Measurements from ENCODE around the gene STAM.

Gene STAM

DNA sequence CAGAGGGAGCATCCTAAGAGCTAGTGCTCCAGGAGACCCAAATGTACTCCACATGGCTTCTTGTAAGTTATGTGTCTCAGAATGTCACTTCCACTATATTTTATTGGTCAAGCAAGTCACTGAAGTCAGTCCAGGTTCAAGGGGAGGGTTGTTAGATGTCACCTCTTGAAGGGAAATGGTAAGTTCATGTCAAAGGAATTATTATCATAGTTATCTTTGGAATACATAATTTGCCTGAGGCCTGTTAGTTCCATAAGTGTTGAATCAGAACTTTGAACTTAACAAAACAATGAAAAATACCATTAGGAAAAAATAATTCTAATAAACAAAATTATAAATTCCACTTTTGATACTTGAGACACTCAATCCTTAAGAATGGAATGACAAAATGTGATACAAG, 30.6 kb downstream of the STAM start:
- TF ChIP-seq CTCF (IDR thresholded peaks at IDR 0.05; ENCODE audit: low read length) (no peak), EZH2 (optimal IDR thresholded peaks at IDR 0.05; ENCODE audit: low read depth, low read length) (no peak), EZH2phosphoT487 (IDR thresholded peaks at IDR 0.05; ENCODE audit: low read length) (no peak)
- no peak for DNase-seq
- Histone ChIP-seq H2AFZ (ENCODE audit: low read length) (no peak overlapping the region), H4K20me1 (ENCODE audit: insufficient read depth, low read length) (no peaks in the 10 kb centered on the region), H3K27me3 (replicated peaks; ENCODE audit: insufficient read depth, low read length) (no peaks in the 10 kb centered on the region), H3K9me3 (replicated peaks; ENCODE audit: insufficient read depth, low read length) (no peaks in the 10 kb centered on the region), H3K9me2 (replicated peaks; ENCODE audit: insufficient read depth, low read length) (no peaks in the 10 kb centered on the region), H3K36me3 (replicated peaks; ENCODE audit: insufficient read depth, low read length) (no peaks in the 10 kb centered on the region), H3K4me1 (ENCODE audit: low read length) (no peaks in the 10 kb centered on the region), H3K9ac (ENCODE audit: low read length) (no peak overlapping the region), H3K4me2 (ENCODE audit: low read depth, low read length) (no peak overlapping the region), H3K4me3 (ENCODE audit: low read length) (no peak overlapping the region), H3K79me2 (ENCODE audit: low read length) (peaks cover 31% of the 10 kb centered on the region), H3K27ac (ENCODE audit: low read length) (no peak overlapping the region), H3F3A (ENCODE audit: insufficient read depth, low read length) (no peaks in the 10 kb centered on the region)

DNA sequence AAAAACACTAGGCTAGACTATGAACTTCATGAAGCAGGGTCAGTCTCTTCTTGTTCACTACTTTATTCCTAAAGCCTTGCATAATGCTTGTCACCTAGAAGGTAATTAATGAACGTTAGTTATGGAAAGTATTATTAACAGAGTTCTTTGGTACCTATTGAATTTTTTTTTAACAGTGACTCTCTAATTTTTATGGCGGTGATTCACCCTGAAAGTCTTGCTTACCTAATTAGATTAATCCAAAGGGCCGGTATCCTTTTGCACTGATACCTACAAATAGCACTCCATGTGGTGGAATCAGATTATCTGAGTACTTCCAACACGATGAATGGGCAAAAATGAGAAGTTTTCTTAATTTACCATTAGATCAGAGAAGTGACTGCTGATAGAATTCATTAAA, 31.7 kb downstream of the STAM start:
- DNase-seq, result no peak
- no peaks in the 10 kb centered on the region for H4K20me1 ChIP-seq (ENCODE audit: insufficient read depth, low read length)
- H3K79me2 ChIP-seq (ENCODE audit: low read length), result peaks cover 37% of the 10 kb centered on the region
- no peak overlapping the region for H3K9ac ChIP-seq (ENCODE audit: low read length)
- H2AFZ ChIP-seq (ENCODE audit: low read length), result no peak overlapping the region
- no peak overlapping the region for H3K4me3 ChIP-seq (ENCODE audit: low read length)
- H3K4me2 ChIP-seq (ENCODE audit: low read depth, low read length), result no peak overlapping the region
- H3K4me1 ChIP-seq (ENCODE audit: low read length), result no peaks in the 10 kb centered on the region
- no peak overlapping the region for H3K27ac ChIP-seq (ENCODE audit: low read length)
- TF ChIP-seq EZH2phosphoT487 (IDR thresholded peaks at IDR 0.05; ENCODE audit: low read length) (no peak), CTCF (IDR thresholded peaks at IDR 0.05; ENCODE audit: low read length) (no peak), EZH2 (optimal IDR thresholded peaks at IDR 0.05; ENCODE audit: low read depth, low read length) (no peak)
- no peaks in the 10 kb centered on the region for H3K36me3 ChIP-seq (replicated peaks; ENCODE audit: insufficient read depth, low read length)
- no peaks in the 10 kb centered on the region for H3K27me3 ChIP-seq (replicated peaks; ENCODE audit: insufficient read depth, low read length)
- no peaks in the 10 kb centered on the region for H3K9me3 ChIP-seq (replicated peaks; ENCODE audit: insufficient read depth, low read length)
- no peaks in the 10 kb centered on the region for H3K9me2 ChIP-seq (replicated peaks; ENCODE audit: insufficient read depth, low read length)
- H3F3A ChIP-seq (ENCODE audit: insufficient read depth, low read length), result no peaks in the 10 kb centered on the region

DNA sequence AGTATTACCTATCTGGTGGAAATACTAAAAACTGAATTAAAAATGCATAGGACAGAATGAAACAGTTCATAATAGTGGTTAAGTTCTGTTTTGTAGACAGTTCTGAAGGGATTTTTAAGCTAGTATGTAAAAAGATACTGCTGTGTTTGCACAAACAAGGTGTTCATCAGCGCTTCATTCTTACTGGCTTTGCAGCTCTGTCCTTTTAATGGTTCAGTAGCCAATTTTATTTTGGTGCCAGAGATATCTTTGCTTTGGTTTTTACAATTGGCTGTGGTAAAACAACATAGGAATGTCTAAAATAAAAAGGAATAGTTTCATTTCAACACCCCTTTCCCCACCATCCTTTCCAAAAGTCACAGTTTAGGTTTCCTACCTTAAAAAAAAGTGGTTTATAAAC, 33.0 kb downstream of the STAM start:
- no peak overlapping the region for H3K27ac ChIP-seq (ENCODE audit: low read length)

GRCh38 chr10:17682236-17682946, 38.4 kb downstream of the STAM start:
- Histone ChIP-seq H2AFZ (ENCODE audit: low read length) (no peak overlapping the region), H3K27me3 (replicated peaks; ENCODE audit: insufficient read depth, low read length) (no peaks in the 10 kb centered on the region), H3K27ac (ENCODE audit: low read length) (no peak overlapping the region), H3K79me2 (ENCODE audit: low read length) (peaks cover 52% of the 10 kb centered on the region), H3K9me3 (replicated peaks; ENCODE audit: insufficient read depth, low read length) (no peaks in the 10 kb centered on the region), H3K4me1 (ENCODE audit: low read length) (peaks cover 5% of the 10 kb centered on the region; the same call in 1 of the 2 replicates), H3K4me2 (ENCODE audit: low read depth, low read length) (no peak overlapping the region), H3K9me2 (replicated peaks; ENCODE audit: insufficient read depth, low read length) (no peaks in the 10 kb centered on the region), H4K20me1 (ENCODE audit: insufficient read depth, low read length) (no peaks in the 10 kb centered on the region), H3K4me3 (ENCODE audit: low read length) (no peak overlapping the region), H3K36me3 (replicated peaks; ENCODE audit: insufficient read depth, low read length) (no peaks in the 10 kb centered on the region), H3F3A (ENCODE audit: insufficient read depth, low read length) (no peaks in the 10 kb centered on the region), H3K9ac (ENCODE audit: low read length) (no peak overlapping the region)
- TF ChIP-seq EZH2 (optimal IDR thresholded peaks at IDR 0.05; ENCODE audit: low read depth, low read length), result no peak
- peak; percentile 15 for DNase-seq

More for the DNA sequence above, 33.0 kb downstream of the STAM start:
- peaks cover 2% of the 10 kb centered on the region; the same call in 1 of the 2 replicates for H3K4me1 ChIP-seq (ENCODE audit: low read length)
- DNase-seq, result no peak
- no peaks in the 10 kb centered on the region for H3K9me3 ChIP-seq (replicated peaks; ENCODE audit: insufficient read depth, low read length)
- H3K9me2 ChIP-seq (replicated peaks; ENCODE audit: insufficient read depth, low read length), result no peaks in the 10 kb centered on the region
- peaks cover 42% of the 10 kb centered on the region for H3K79me2 ChIP-seq (ENCODE audit: low read length)
- H3F3A ChIP-seq (ENCODE audit: insufficient read depth, low read length), result no peaks in the 10 kb centered on the region
- no peaks in the 10 kb centered on the region for H3K27me3 ChIP-seq (replicated peaks; ENCODE audit: insufficient read depth, low read length)
- H3K4me2 ChIP-seq (ENCODE audit: low read depth, low read length), result no peak overlapping the region
- no peak for TF ChIP-seq EZH2phosphoT487 (IDR thresholded peaks at IDR 0.05; ENCODE audit: low read length)
- H3K9ac ChIP-seq (ENCODE audit: low read length), result no peak overlapping the region
- H3K36me3 ChIP-seq (replicated peaks; ENCODE audit: insufficient read depth, low read length), result no peaks in the 10 kb centered on the region
- H4K20me1 ChIP-seq (ENCODE audit: insufficient read depth, low read length), result no peaks in the 10 kb centered on the region
- H2AFZ ChIP-seq (ENCODE audit: low read length), result no peak overlapping the region
- H3K4me3 ChIP-seq (ENCODE audit: low read length), result no peak overlapping the region

Measured in MM.1S (cell line).